ENCODE data around the gene NDUFV3. TPM values are rescaled to one million over a fixed set of nuclear protein-coding genes. Genes with fewer than 3 reads are reported as not detected.
"Not testable (repeated sequence)": the region's sequence is repeated elsewhere in the genome, so short reads cannot be mapped to it uniquely, and the experiment has no call there.

Gene NDUFV3
- total RNA-seq, 2 donors from 2014 or later, result 32.9 to 54.0 TPM

GRCh38 chr21:42861848-42862400, 31.2 kb upstream of the NDUFV3 start:
- Mint-ChIP-seq H3K27me3 (no peaks in the 10 kb centered on the region), H3K27ac (no peak overlapping the region), H3K9me3 (no peaks in the 10 kb centered on the region), H3K36me3 (peaks cover 9% of the 10 kb centered on the region), H3K4me1 (ENCODE audit: low read depth in 2 of 2) (peaks cover 0 to 19% of the 10 kb centered on the region in 2 donors), H3K4me3 (no peak overlapping the region)
- DNase-seq (ENCODE audit: low spot score), result no peak
- ATAC-seq, result no peak

DNA sequence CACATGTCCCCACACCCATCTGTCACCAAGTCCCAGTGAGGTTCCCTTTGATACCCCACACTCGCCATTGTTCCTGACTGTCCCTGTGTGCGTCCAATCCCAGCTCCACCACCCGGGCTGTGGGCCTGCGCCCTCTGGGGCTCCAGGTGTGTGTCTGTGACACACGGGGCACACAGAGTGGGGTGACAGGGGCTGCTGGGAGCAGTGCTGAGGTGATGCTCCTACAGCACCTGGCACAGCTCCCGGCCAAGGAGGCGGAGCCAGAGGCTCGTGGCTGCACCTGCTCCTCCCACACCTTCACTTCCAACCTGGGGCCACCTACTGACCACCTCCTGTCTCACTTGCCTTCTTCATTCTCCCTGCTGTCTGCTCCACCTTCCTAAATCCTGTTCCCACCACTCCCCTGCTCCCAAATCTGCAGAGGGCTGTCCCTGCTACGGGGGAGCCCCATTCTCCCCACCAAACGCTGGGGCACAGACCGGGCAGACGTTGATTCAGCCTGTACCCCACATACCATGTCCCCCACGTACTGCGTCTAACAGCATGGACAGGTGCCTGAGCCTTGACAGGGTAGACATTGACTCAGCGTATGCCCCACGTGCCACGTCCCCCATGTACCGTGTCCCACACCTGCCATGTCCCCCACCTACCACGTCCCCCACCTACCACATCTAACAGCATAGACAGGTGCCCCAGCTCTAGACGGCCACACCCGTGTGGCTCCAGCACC, 30.2 kb upstream of the NDUFV3 start:
- H3K27me3 Mint-ChIP-seq, result no peaks in the 10 kb centered on the region
- no peaks in the 10 kb centered on the region for H3K9me3 Mint-ChIP-seq
- H3K4me1 Mint-ChIP-seq (ENCODE audit: low read depth in 2 of 2), result peaks cover 0 to 19% of the 10 kb centered on the region in 2 donors
- no peak for ATAC-seq
- no peak for DNase-seq (ENCODE audit: low spot score)
- H3K27ac Mint-ChIP-seq, result peak overlapping the region in 1 of 2 donors; percentile 48
- H3K4me3 Mint-ChIP-seq, result no peak overlapping the region
- H3K36me3 Mint-ChIP-seq, result peaks cover 8% of the 10 kb centered on the region

GRCh38 chr21:42863504-42863870, 29.6 kb upstream of the NDUFV3 start:
- H3K4me1 Mint-ChIP-seq (ENCODE audit: low read depth in 2 of 2), result peaks cover 0 to 20% of the 10 kb centered on the region in 2 donors
- no peak for ATAC-seq
- no peaks in the 10 kb centered on the region for H3K9me3 Mint-ChIP-seq
- no peak overlapping the region for H3K4me3 Mint-ChIP-seq
- no peaks in the 10 kb centered on the region for H3K27me3 Mint-ChIP-seq
- H3K27ac Mint-ChIP-seq, result peak overlapping the region in 1 of 2 donors; percentile 48
- no peak for DNase-seq (ENCODE audit: low spot score)
- peaks cover 7% of the 10 kb centered on the region for H3K36me3 Mint-ChIP-seq

DNA sequence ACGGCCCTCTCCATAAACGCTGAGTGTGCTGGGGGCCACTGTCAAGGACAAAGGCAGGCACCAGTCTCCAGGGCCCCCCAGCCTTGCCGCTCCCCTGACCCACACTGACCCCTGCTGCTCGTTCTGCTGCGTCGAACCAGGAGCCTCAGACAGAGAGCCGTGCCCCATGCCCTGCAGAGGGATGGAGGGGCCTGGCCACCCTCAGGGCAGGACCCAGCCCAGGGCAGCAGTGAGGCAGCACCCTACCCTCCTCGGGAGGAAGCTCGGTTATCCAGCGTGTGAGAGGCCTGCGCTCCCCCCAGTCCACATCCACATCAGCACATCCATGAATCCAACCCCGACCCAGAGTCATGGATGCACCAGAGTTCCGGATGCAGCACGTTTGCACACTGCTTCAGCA, 28.8 kb upstream of the NDUFV3 start:
- no peak for DNase-seq (ENCODE audit: low spot score)
- Mint-ChIP-seq H3K36me3 (peaks cover 3% of the 10 kb centered on the region), H3K27ac (no peak overlapping the region), H3K27me3 (no peaks in the 10 kb centered on the region), H3K4me3 (no peak overlapping the region), H3K4me1 (ENCODE audit: low read depth in 2 of 2) (peaks cover 0 to 18% of the 10 kb centered on the region in 2 donors), H3K9me3 (no peaks in the 10 kb centered on the region)
- ATAC-seq, result peak in 1 of 2 donors; percentile 25

GRCh38 chr21:42864815-42865775, 28.0 kb upstream of the NDUFV3 start:
- DNase-seq (ENCODE audit: low spot score), result no peak
- ATAC-seq, result no peak
- H3K27ac Mint-ChIP-seq, result no peak overlapping the region
- H3K36me3 Mint-ChIP-seq, result peaks cover 5% of the 10 kb centered on the region
- H3K4me1 Mint-ChIP-seq (ENCODE audit: low read depth in 2 of 2), result peaks cover 0 to 18% of the 10 kb centered on the region in 2 donors
- H3K27me3 Mint-ChIP-seq, result no peaks in the 10 kb centered on the region
- H3K9me3 Mint-ChIP-seq, result no peaks in the 10 kb centered on the region
- no peak overlapping the region for H3K4me3 Mint-ChIP-seq

- no peak for DNase-seq (ENCODE audit: low spot score)
- ATAC-seq, result no peak
- Mint-ChIP-seq H3K4me3 (no peak overlapping the region), H3K9me3 (no peaks in the 10 kb centered on the region), H3K27ac (no peak overlapping the region), H3K4me1 (ENCODE audit: low read depth in 2 of 2) (peaks cover 0 to 18% of the 10 kb centered on the region in 2 donors), H3K36me3 (peaks cover 5% of the 10 kb centered on the region), H3K27me3 (no peaks in the 10 kb centered on the region)
Measured at GRCh38 chr21:42865776-42866160, 27.3 kb upstream of the NDUFV3 start.

DNA sequence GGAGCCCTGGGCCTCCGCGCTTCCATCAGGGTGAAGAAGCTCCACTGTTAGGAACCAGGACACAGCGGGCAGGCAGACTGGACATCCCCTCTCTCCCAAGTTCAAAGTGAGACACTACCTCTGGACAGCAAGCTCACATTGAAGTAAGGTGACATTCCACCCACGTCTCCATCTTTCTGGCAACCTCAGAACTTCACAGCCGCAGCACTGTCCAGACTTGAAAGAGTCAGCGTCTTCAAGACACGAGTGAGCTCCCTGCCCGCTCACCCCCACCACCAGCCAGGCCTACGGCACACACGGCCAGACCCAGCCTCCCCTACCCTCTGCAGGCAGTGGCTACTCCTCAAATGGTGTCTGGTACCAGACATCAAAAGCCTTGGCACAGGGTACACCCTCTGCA, 24.9 kb upstream of the NDUFV3 start:
- H3K27me3 Mint-ChIP-seq, result no peaks in the 10 kb centered on the region
- H3K27ac Mint-ChIP-seq, result no peak overlapping the region
- ATAC-seq (no peak), DNase-seq (ENCODE audit: low spot score) (no peak)
- peaks cover 9% of the 10 kb centered on the region for H3K36me3 Mint-ChIP-seq
- H3K4me1 Mint-ChIP-seq (ENCODE audit: low read depth in 2 of 2), result peaks cover 0 to 18% of the 10 kb centered on the region in 2 donors
- no peaks in the 10 kb centered on the region for H3K9me3 Mint-ChIP-seq
- no peak overlapping the region for H3K4me3 Mint-ChIP-seq

GRCh38 chr21:42873096-42873495, 20.0 kb upstream of the NDUFV3 start:
- DNase-seq (ENCODE audit: low spot score) (no peak), ATAC-seq (peak in 1 of 2 donors; percentile 33)
- Mint-ChIP-seq H3K9me3 (no peaks in the 10 kb centered on the region), H3K27ac (no peak overlapping the region), H3K4me1 (ENCODE audit: low read depth in 2 of 2) (peaks cover 2 to 8% of the 10 kb centered on the region in 2 donors), H3K27me3 (no peaks in the 10 kb centered on the region), H3K36me3 (peaks cover 14% of the 10 kb centered on the region), H3K4me3 (no peak overlapping the region)

- not testable (repeated sequence) for H3K4me3 Mint-ChIP-seq; ATAC-seq; H3K27ac Mint-ChIP-seq; DNase-seq (ENCODE audit: low spot score); H3K27me3 Mint-ChIP-seq; H3K9me3 Mint-ChIP-seq
- peaks cover 16% of the 10 kb centered on the region for H3K36me3 Mint-ChIP-seq
- peaks cover 24% of the 10 kb centered on the region in 2 donors for H3K4me1 Mint-ChIP-seq (ENCODE audit: low read depth in 2 of 2)
Measured at GRCh38 chr21:42875811-42876210, 17.3 kb upstream of the NDUFV3 start.

DNA sequence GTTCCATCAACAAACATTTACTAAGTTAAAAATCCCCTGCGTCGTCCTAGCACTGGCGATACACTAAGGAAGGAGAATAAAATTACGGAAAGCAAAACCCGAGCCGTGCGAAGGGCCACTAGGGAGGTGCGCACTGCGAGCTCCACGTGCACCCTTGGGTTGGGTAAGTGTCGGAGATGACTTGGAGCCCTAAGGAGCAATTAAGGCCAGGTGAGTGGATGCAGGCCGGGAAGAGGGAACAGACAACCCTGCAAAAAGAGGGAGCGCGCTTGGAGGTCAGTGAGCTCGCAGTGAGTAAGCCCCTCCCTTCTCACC, 14.5 kb upstream of the NDUFV3 start:
- DNase-seq (ENCODE audit: low spot score) (no peak), ATAC-seq (peak; percentile 2 to 5)
- Mint-ChIP-seq H3K27ac (peak overlapping the region; percentile 98 to 99), H3K4me1 (ENCODE audit: low read depth in 2 of 2) (peaks cover 24 to 29% of the 10 kb centered on the region in 2 donors), H3K4me3 (peak overlapping the region; percentile 99), H3K9me3 (no peaks in the 10 kb centered on the region), H3K27me3 (no peaks in the 10 kb centered on the region), H3K36me3 (peaks cover 7% of the 10 kb centered on the region)

DNA sequence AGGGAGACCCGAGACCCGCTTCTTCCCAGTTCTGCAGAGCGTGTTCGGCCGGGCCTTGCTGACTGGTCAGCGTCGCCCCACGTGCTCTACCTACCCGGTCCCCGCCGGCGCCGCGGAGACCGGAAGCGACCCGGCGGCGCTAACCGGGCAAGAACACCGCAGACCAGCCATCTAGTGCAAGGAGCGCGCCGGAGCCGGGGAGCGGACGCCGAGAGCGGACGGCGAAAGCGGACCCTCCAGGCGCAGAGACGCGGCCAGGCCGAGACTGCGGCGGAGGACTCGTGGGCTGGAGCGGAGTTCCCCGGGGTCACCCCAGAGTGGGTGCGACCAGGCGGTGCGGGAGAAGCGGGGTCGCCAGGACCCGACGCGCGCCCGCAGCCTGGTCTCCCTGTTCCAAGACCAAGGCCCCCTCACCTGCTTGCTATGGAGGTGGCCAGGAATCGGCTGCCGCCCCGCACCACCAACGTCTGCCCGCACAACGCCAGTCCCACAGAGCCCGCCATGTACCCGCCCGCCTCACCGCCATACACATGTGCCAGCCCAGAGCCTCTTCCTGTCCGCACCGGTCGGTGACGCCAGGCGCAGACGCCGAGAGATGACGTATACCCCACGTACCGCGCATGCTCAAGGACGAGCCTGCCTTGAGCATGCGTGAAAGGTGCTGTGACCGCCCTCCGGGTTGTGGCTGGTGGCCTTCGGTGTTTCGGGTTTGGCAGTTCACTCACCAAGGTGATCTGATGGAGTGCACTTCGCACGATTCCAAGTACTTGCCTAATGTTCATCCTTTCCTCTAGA, 13.9 kb upstream of the NDUFV3 start, which contains the start of gene WDR4:
Gene WDR4 (minus strand): TSS at position 547 of the 795 bp plus-strand sequence. CDS start 44 bp downstream, at position 503.
- ATAC-seq, result peak; percentile 97
- Mint-ChIP-seq H3K27me3 (no peaks in the 10 kb centered on the region), H3K36me3 (peaks cover 7% of the 10 kb centered on the region)

GRCh38 chr21:42880352-42880751, 12.8 kb upstream of the NDUFV3 start:
- Mint-ChIP-seq H3K9me3 (no peaks in the 10 kb centered on the region), H3K4me1 (ENCODE audit: low read depth in 2 of 2) (peaks cover 24 to 29% of the 10 kb centered on the region in 2 donors), H3K27me3 (no peaks in the 10 kb centered on the region), H3K4me3 (peak overlapping the region; percentile 99), H3K36me3 (peaks cover 7% of the 10 kb centered on the region), H3K27ac (peak overlapping the region; percentile 98 to 99)
- ATAC-seq (no peak), DNase-seq (ENCODE audit: low spot score) (no peak)

More for the DNA sequence above, 13.9 kb upstream of the NDUFV3 start, which contains the start of gene WDR4:
- H3K4me3 Mint-ChIP-seq, result peak within 1 kb of the TSS; percentile 99
- no peaks in the 10 kb centered on the region for H3K9me3 Mint-ChIP-seq
- peak; percentile 97 for DNase-seq (ENCODE audit: low spot score)
- peak within 1 kb of the TSS; percentile 98 to 99 for H3K27ac Mint-ChIP-seq
- peaks cover 24 to 29% of the 10 kb centered on the region in 2 donors for H3K4me1 Mint-ChIP-seq (ENCODE audit: low read depth in 2 of 2)

DNA sequence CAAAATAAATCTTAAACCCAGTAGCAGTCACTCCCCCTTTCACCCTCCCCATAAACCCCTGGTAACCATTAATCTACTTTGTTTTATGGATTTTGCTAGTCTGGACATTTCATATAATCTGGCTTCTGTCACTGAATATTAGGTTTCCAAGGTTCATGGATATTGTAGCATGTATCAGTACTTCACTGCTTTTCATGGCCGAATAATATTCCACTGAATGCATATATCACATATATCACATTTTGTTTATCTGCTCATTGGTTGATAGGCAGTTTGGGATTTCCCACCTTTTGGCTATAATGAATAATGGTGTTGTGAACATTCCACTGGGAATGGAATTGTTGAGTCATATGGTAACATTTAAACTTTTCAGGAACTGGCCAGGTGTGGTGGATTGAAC, 9.2 kb upstream of the NDUFV3 start:
- Mint-ChIP-seq H3K27me3 (no peaks in the 10 kb centered on the region), H3K9me3 (no peaks in the 10 kb centered on the region), H3K27ac (no peak overlapping the region), H3K4me3 (no peak overlapping the region), H3K36me3 (no peaks in the 10 kb centered on the region), H3K4me1 (ENCODE audit: low read depth in 2 of 2) (peaks cover 15 to 20% of the 10 kb centered on the region in 2 donors)
- DNase-seq (ENCODE audit: low spot score) (no peak), ATAC-seq (no peak)
